GM12878 (cell line): ENCODE measurements around the gene CETP. TPM values are rescaled to one million over a fixed set of nuclear protein-coding genes. Genes with fewer than 3 reads are reported as not detected.

Source experiments
- E2F4 ChIP-seq: IDR thresholded peaks from 2 replicates; pipeline ENCODE4 v1.6.1; 2012; ENCODE audit warnings: low read depth, low read length, improper control_type of control experiment
- GATAD2B ChIP-seq: fragments of 450-650 bp; conservative IDR thresholded peaks from 2 replicates; pipeline ENCODE4 v1.6.1; 2017; ENCODE audit warnings: low read depth, mild to moderate bottlenecking, moderate library complexity
- HDAC6 ChIP-seq: fragments of 200-600 bp; sonication (generic); IDR thresholded peaks from one replicate; pipeline ENCODE4 v1.8.0; 2017; ENCODE audit warnings: antibody characterized with exemption; ENCODE audit not compliant: unreplicated experiment
- IRF4 ChIP-seq: IDR thresholded peaks from 2 replicates; pipeline ENCODE4 v1.6.1; 2011; ENCODE audit warnings: low read depth, low read length
- MEF2B ChIP-seq: fragments of 450-650 bp; IDR thresholded peaks from 2 replicates; pipeline ENCODE4 v1.6.1; 2018; ENCODE audit warnings: mild to moderate bottlenecking, moderate library complexity; ENCODE audit not compliant: partially characterized antibody, poor library complexity, severe bottlenecking
- MLLT1 ChIP-seq: fragments of 450-650 bp; IDR thresholded peaks from 2 replicates; pipeline ENCODE4 v1.6.1; 2016; ENCODE audit warnings: mild to moderate bottlenecking
- NR2F1 ChIP-seq: fragments of 450-650 bp; conservative IDR thresholded peaks from 2 replicates; pipeline ENCODE4 v1.6.1; 2017; ENCODE audit warnings: mild to moderate bottlenecking
- PBX3 ChIP-seq: IDR thresholded peaks from 2 replicates; pipeline ENCODE4 v1.6.1; 2011; ENCODE audit warnings: mild to moderate bottlenecking, low read depth, low read length, moderate library complexity; ENCODE audit not compliant: insufficient replicate concordance
- POLR2AphosphoS2 ChIP-seq: IDR thresholded peaks from 2 replicates; pipeline ENCODE4 v1.6.1; 2011; ENCODE audit warnings: low read depth, mild to moderate bottlenecking, low read length, improper control_type of control experiment, moderate library complexity
- POLR2AphosphoS5 ChIP-seq: IDR thresholded peaks from 2 replicates; pipeline ENCODE4 v1.6.1; 2011; ENCODE audit warnings: mild to moderate bottlenecking, low read length, inconsistent platforms
- PRDM15 ChIP-seq: fragments of 450-650 bp; formaldehyde crosslinking; IDR thresholded peaks from 2 replicates; pipeline ENCODE4 v1.4.0; 2020; ENCODE audit warnings: mild to moderate bottlenecking, moderate library complexity
- RELB ChIP-seq: fragments of 450-650 bp; IDR thresholded peaks from 2 replicates; pipeline ENCODE4 v1.6.1; 2017; ENCODE audit warnings: low read depth, mild to moderate bottlenecking, moderate library complexity
- TBL1XR1 ChIP-seq: IDR thresholded peaks from 2 replicates; pipeline ENCODE4 v1.6.1; 2012; ENCODE audit warnings: low read depth, low read length, improper control_type of control experiment
- TCF12 ChIP-seq: IDR thresholded peaks from 2 replicates; pipeline ENCODE4 v1.6.1; 2011; ENCODE audit warnings: low read depth, mild to moderate bottlenecking, low read length
- ZBTB4 ChIP-seq: fragments of 450-650 bp; formaldehyde crosslinking; IDR thresholded peaks from 2 replicates; pipeline ENCODE4 v1.4.0; 2022; ENCODE audit warnings: mild to moderate bottlenecking, moderate library complexity
- polyA plus RNA-seq, 11 experiments: library from polyadenylated mRNA; depleted of rRNA in 4 of 11; unstranded in 6 of 11; stranded (reverse) in 5 of 11; fragments of >200 nt; fragmentation: Nextera tagmentation in 4 of 11; fragmentation: Illumina TruSeq in 1 of 11; extraction: Ambion mirVana in 4 of 11; extraction: Trizol in 1 of 11; gene quantifications; 1 replicate in 1 of 11; 2 replicates in 10 of 11; pipeline versions ENCODE4 v1.2.1 to v1.2.3, GENCODE V29; 2011 to 2016; ENCODE audit warnings: inconsistent platforms in 2 of 11, missing spikeins in 2 of 11, low read depth in 1 of 11
- total RNA-seq, 4 experiments: library from RNA; depleted of rRNA in 3 of 4; stranded (reverse); fragments of >200 nt in 3 of 4; fragmentation: Illumina TruSeq in 1 of 4; extraction: Trizol in 1 of 4; gene quantifications; 2 replicates each; pipeline versions ENCODE4 v1.2.1 to v1.2.3, GENCODE V29; 2013 to 2021

Gene CETP
- total and polyA plus RNA-seq, 10 of the 15 experiments (the other 5 are each of a cell fraction or from before 2014, with no cell fraction given), result 1.2 to 6.4 (median 2.1) TPM

- TF ChIP-seq E2F4 (no peak), HDAC6 (no peak), MEF2B (peak; percentile 98), NR2F1 (peak; percentile 80; the same call in 1 of the 2 replicates), PBX3 (no peak), MLLT1 (no peak; the same call in none of the 2 replicates), RELB (peak; percentile 78), IRF4 (0 out of 2 replicates have a peak, but pooled peaks have one; percentile 26), TCF12 (peak; percentile 54; the same call in 1 of the 2 replicates), TBL1XR1 (no peak), POLR2AphosphoS5 (0 out of 2 replicates have a peak, but pooled peaks have one; percentile 78), ZBTB4 (CRISPR knock-in tag) (no peak), PRDM15 (CRISPR knock-in tag) (peak; percentile 6; the same call in 1 of the 2 replicates), GATAD2B (peak; percentile 84), POLR2AphosphoS2 (0 out of 2 replicates have a peak, but pooled peaks have one; percentile 27)
Measured at GRCh38 chr16:56999409-57000270, 37.9 kb downstream of the CETP start (continued).
